Liver (tissue), 9 donors: ENCODE data around the gene UNC5CL. TPM values are rescaled to one million over a fixed set of nuclear protein-coding genes. Genes with fewer than 3 reads are reported as not detected.

Source experiments
- DNase-seq: peaks from one replicate; pipeline ENCODE4 v3.0.0-alpha.2; 2017; ENCODE audit warnings: low spot score
- H3K27ac ChIP-seq, 2 donors: one replicate each; pipeline ENCODE4 v1.7.0; 2013; ENCODE audit warnings: inconsistent platforms in 2 of 2, low read length in 2 of 2, control low read depth in 1 of 2, low read depth in 1 of 2, mild to moderate bottlenecking in 1 of 2
- H3K27me3 ChIP-seq, 4 donors: one replicate each; pipeline versions ENCODE4 v1.6.1 to v1.7.0; 2013; ENCODE audit warnings: low read length in 3 of 4, inconsistent platforms in 1 of 4, mild to moderate bottlenecking in 1 of 4, moderate library complexity in 1 of 4; ENCODE audit not compliant: control insufficient read depth in 4 of 4, insufficient read depth in 4 of 4
- H3K36me3 ChIP-seq, 4 donors: one replicate each; pipeline versions ENCODE4 v1.6.1 to v1.7.0; 2013; ENCODE audit warnings: low read length in 3 of 4, mild to moderate bottlenecking in 3 of 4, low read depth in 1 of 4, moderate library complexity in 1 of 4; ENCODE audit not compliant: control insufficient read depth in 4 of 4, insufficient read depth in 3 of 4
- H3K4me1 ChIP-seq, 4 donors: one replicate each; pipeline versions ENCODE4 v1.6.1 to v1.7.0; 2013; ENCODE audit warnings: low read length in 3 of 4, mild to moderate bottlenecking in 3 of 4, moderate library complexity in 1 of 4; ENCODE audit not compliant: control insufficient read depth in 4 of 4, insufficient read depth in 4 of 4
- H3K4me3 ChIP-seq, 3 donors: one replicate each; pipeline versions ENCODE4 v1.6.1 to v1.7.0; 2013; ENCODE audit warnings: low read length in 3 of 3, control low read depth in 1 of 3, low read depth in 1 of 3, mild to moderate bottlenecking in 1 of 3
- H3K9ac ChIP-seq, 2 donors: one replicate each; pipeline ENCODE4 v1.7.0; 2013; ENCODE audit warnings: low read length in 2 of 2, mild to moderate bottlenecking in 2 of 2, moderate library complexity in 2 of 2, control low read depth in 1 of 2, low read depth in 1 of 2
- H3K9me3 ChIP-seq, 4 donors: one replicate each; pipeline versions ENCODE4 v1.6.1 to v1.7.0; 2013; ENCODE audit warnings: low read length in 3 of 4; ENCODE audit not compliant: control insufficient read depth in 4 of 4
- EGR1 ChIP-seq, 2 donors: IDR thresholded peaks; 2 replicates each; pipeline ENCODE4 v1.6.1; 2016 to 2018; ENCODE audit warnings: antibody characterized with exemption in 2 of 2, low read depth in 2 of 2
- FOXA1 ChIP-seq: IDR thresholded peaks from 2 replicates; pipeline ENCODE4 v1.6.1; 2016; ENCODE audit warnings: antibody characterized with exemption
- FOXA2 ChIP-seq: IDR thresholded peaks from 2 replicates; pipeline ENCODE4 v1.6.1; 2016; ENCODE audit warnings: antibody characterized with exemption
- HNF4A ChIP-seq, 2 donors: conservative IDR thresholded peaks; 2 replicates each; pipeline ENCODE4 v1.6.1; 2016; ENCODE audit warnings: antibody characterized with exemption in 2 of 2, mild to moderate bottlenecking in 2 of 2
- HNF4G ChIP-seq: IDR thresholded peaks from 2 replicates; pipeline ENCODE4 v1.6.1; 2016; ENCODE audit warnings: antibody characterized with exemption
- JUND ChIP-seq, 2 donors: IDR thresholded peaks; 2 replicates each; pipeline ENCODE4 v1.6.1; 2016; ENCODE audit warnings: antibody characterized with exemption in 2 of 2
- MAX ChIP-seq: IDR thresholded peaks from 2 replicates; pipeline ENCODE4 v1.6.1; 2016; ENCODE audit warnings: antibody characterized with exemption
- NR2F2 ChIP-seq: IDR thresholded peaks from 2 replicates; pipeline ENCODE4 v1.6.1; 2016; ENCODE audit warnings: antibody characterized with exemption
- RAD21 ChIP-seq, 2 donors: IDR thresholded peaks; 2 replicates each; pipeline ENCODE4 v1.6.1; 2016; ENCODE audit warnings: antibody characterized with exemption in 2 of 2, mild to moderate bottlenecking in 2 of 2
- REST ChIP-seq: IDR thresholded peaks from 2 replicates; pipeline ENCODE4 v1.6.1; 2016; ENCODE audit warnings: antibody characterized with exemption, mild to moderate bottlenecking
- RXRA ChIP-seq, 2 donors: IDR thresholded peaks; 2 replicates each; pipeline ENCODE4 v1.6.1; 2017 to 2018; ENCODE audit warnings: antibody characterized with exemption in 2 of 2, mild to moderate bottlenecking in 1 of 2
- SP1 ChIP-seq: IDR thresholded peaks from 2 replicates; pipeline ENCODE4 v1.6.1; 2018; ENCODE audit warnings: antibody characterized with exemption, mild to moderate bottlenecking
- TAF1 ChIP-seq: conservative IDR thresholded peaks from 2 replicates; pipeline ENCODE4 v1.6.1; 2016; ENCODE audit warnings: antibody characterized with exemption, mild to moderate bottlenecking
- YY1 ChIP-seq: IDR thresholded peaks from 2 replicates; pipeline ENCODE4 v1.6.1; 2016; ENCODE audit warnings: antibody characterized with exemption, mild to moderate bottlenecking
- ZBTB33 ChIP-seq: IDR thresholded peaks from 2 replicates; pipeline ENCODE4 v1.6.1; 2016; ENCODE audit warnings: antibody characterized with exemption
- WGBS: extraction: QIAGEN DNeasy Blood & Tissue Kit; methylation state at CpG from one replicate; pipeline ENCODE4 v1.1.7; 2013; 5-methylcytosine and 5-hydroxymethylcytosine counted together
- polyA plus RNA-seq, 2 donors: library from polyadenylated mRNA; stranded (reverse) in 1 of 2; unstranded in 1 of 2; fragments of 200-250 nt in 1 of 2; fragments of >200 nt in 1 of 2; fragmentation: Nextera tagmentation in 1 of 2; extraction: Ambion mirVana in 1 of 2; gene quantifications; one replicate each; pipeline versions ENCODE4 v1.2.1 to v1.2.3, GENCODE V29; 2013 to 2015
- total RNA-seq, 2 donors: library from RNA; depleted of rRNA; stranded (reverse); fragments of >200 nt; gene quantifications; one replicate each; pipeline ENCODE4 v1.2.3, GENCODE V29; 2014
- TF ChIP-seq, protein P1 (sequence below): fragments of 150-350 bp; IDR thresholded peaks from 2 replicates; pipeline ENCODE4 v1.5.1; 2017; ENCODE audit warnings: improper control_type of control experiment, low read depth, low read length; ENCODE audit not compliant: missing input control
- donor health status: healthy.
- donor health status: healthy.
- donor health status: healthy.
- donor health status: healthy.
- donor health status: healthy.

The UNC5CL gene
- total and polyA plus RNA-seq, 4 donors, result 4.7 to 41.9 (median 17.2) TPM

- H3K9ac ChIP-seq, result no peak overlapping the region
- peak overlapping the region in 2 of 3 donors; percentile 23 to 24 for H3K4me3 ChIP-seq
- DNase-seq, result peak; percentile 93
- H3K36me3 ChIP-seq, result peaks cover 5 to 23% (median 10%) of the 10 kb centered on the region in 4 donors
- peaks cover 2 to 13% (median 10%) of the 10 kb centered on the region in 4 donors for H3K4me1 ChIP-seq
- H3K9me3 ChIP-seq, result no peaks in the 10 kb centered on the region
- TF ChIP-seq JUND (IDR thresholded peaks at IDR 0.05), result no peak
- TF ChIP-seq, protein P1, sequence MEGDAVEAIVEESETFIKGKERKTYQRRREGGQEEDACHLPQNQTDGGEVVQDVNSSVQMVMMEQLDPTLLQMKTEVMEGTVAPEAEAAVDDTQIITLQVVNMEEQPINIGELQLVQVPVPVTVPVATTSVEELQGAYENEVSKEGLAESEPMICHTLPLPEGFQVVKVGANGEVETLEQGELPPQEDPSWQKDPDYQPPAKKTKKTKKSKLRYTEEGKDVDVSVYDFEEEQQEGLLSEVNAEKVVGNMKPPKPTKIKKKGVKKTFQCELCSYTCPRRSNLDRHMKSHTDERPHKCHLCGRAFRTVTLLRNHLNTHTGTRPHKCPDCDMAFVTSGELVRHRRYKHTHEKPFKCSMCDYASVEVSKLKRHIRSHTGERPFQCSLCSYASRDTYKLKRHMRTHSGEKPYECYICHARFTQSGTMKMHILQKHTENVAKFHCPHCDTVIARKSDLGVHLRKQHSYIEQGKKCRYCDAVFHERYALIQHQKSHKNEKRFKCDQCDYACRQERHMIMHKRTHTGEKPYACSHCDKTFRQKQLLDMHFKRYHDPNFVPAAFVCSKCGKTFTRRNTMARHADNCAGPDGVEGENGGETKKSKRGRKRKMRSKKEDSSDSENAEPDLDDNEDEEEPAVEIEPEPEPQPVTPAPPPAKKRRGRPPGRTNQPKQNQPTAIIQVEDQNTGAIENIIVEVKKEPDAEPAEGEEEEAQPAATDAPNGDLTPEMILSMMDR, result peak; percentile 97
- TF ChIP-seq RAD21 (IDR thresholded peaks at IDR 0.05), result peak; percentile 94 to 97
- no peak for TF ChIP-seq EGR1 (IDR thresholded peaks at IDR 0.05; ENCODE audit: low read depth in 2 of 2)
- no peak for TF ChIP-seq SP1
- no peaks in the 10 kb centered on the region for H3K27me3 ChIP-seq
- H3K27ac ChIP-seq, result peak overlapping the region in 1 of 2 donors; percentile 14
- WGBS, result 26% methylated on average over 45 of the region's 45 CpGs
Observed at GRCh38 chr6:41027799-41028560, 11.0 kb downstream of the UNC5CL start.

GRCh38 chr6:41027241-41027640 is 11.8 kb downstream of the UNC5CL start:
- WGBS, result 74% methylated on average over 4 of the region's 4 CpGs
- Histone ChIP-seq H3K4me3 (no peak overlapping the region), H3K36me3 (peaks cover 5 to 19% (median 10%) of the 10 kb centered on the region in 4 donors), H3K27ac (no peak overlapping the region), H3K27me3 (no peaks in the 10 kb centered on the region), H3K4me1 (peaks cover 2 to 13% (median 10%) of the 10 kb centered on the region in 4 donors), H3K9me3 (no peaks in the 10 kb centered on the region), H3K9ac (no peak overlapping the region)
- TF ChIP-seq MAX (no peak), FOXA2 (no peak), JUND (IDR thresholded peaks at IDR 0.05) (no peak), NR2F2 (no peak), SP1 (no peak), YY1 (no peak)
- DNase-seq, result no peak

- H3K36me3 ChIP-seq, result peaks cover 3 to 12% (median 6%) of the 10 kb centered on the region in 4 donors
- H3K27ac ChIP-seq, result no peak overlapping the region
- H3K4me3 ChIP-seq, result no peak overlapping the region
- H3K9ac ChIP-seq, result no peak overlapping the region
- WGBS, result 85% methylated on average over 3 of the region's 3 CpGs
- H3K9me3 ChIP-seq, result no peaks in the 10 kb centered on the region
- no peak for DNase-seq
- H3K27me3 ChIP-seq, result no peaks in the 10 kb centered on the region
- H3K4me1 ChIP-seq, result peaks cover 2 to 13% (median 10%) of the 10 kb centered on the region in 4 donors
- TF ChIP-seq HNF4A (conservative IDR thresholded peaks at IDR 0.05) (no peak), MAX (no peak), FOXA1 (no peak), HNF4G (no peak), RXRA (IDR thresholded peaks at IDR 0.05) (no peak), TAF1 (no peak), NR2F2 (no peak), REST (no peak), ZBTB33 (no peak), RAD21 (IDR thresholded peaks at IDR 0.05) (no peak), FOXA2 (no peak), JUND (IDR thresholded peaks at IDR 0.05) (no peak), EGR1 (IDR thresholded peaks at IDR 0.05; ENCODE audit: low read depth in 2 of 2) (no peak)
- TF ChIP-seq, protein P1, result no peak
Observed at GRCh38 chr6:41025966-41026530, 13.0 kb downstream of the UNC5CL start.
